HG02678 (cell line): ENCODE data around the gene GIGYF2.

Experiments used
- ATAC-seq: cut with Tn5 transposase; IDR thresholded peaks from one replicate; pipeline ENCODE4 v1.9.1; 2021; ENCODE audit warnings: mild to moderate bottlenecking, moderate library complexity; ENCODE audit not compliant: unreplicated experiment

The GIGYF2 gene

DNA sequence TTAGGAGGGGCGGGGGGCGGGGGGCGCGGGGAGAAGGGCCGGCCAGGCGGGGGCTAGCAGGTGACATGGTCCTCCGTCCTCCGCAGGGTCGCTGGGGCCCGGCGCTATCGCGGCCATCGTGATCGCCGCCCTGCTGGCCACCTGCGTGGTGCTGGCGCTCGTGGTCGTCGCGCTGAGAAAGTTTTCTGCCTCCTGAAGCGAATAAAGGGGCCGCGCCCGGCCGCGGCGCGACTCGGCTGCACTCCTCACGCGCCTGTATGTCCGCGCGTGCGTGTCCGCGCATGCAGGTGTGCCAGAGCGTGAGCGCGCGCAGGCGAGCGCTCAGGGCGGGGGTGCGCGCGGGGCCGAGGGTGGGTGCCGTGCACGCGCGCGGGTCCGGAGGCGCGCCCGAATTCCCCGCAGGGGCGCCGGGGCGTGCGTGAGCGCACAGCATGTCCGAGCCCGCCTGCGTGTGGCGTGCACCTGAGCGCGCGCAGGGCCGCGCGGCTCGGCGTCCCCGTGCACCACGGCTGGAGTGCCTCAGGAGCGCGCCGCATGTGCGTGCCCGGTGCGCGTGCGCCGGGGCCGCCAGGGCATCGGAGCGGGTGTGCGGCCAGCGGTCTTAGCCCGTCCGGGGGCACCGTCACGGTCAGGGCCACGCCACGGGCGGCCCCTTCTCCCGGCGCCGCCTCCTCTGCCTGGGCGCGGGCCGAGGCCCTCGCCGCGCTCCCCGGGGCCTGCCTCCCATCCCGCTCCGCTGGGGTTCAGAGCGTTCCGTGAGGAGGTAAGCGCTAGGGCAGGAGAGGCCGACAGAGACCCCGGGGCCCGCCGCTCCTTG lies 179.2 kb downstream of the GIGYF2 start:
- peak; percentile 41 for ATAC-seq

DNA sequence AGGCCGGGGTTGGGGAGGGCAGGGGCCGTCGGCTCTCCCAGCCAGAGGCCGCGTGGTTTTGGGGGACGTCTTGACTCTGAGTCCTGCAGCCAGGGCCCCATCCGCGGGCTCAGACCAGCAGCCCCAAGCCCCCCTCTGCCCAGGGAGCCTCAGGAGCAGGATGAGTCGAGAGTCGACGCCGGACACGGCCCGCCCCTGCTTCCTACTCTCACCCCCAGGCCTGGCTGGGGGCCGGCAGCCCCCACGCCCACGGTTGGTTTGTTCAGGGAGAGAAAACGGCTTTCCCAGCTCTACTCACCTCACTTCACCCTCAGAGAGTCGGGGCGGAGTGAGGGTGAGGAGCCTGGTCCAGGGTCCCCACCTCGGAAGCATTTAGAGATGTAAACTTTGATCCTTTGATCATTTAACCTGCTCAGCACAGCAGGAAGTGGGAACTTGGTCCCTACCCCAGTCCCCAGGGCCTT lies 179.9 kb downstream of the GIGYF2 start:
- ATAC-seq: no peak

DNA sequence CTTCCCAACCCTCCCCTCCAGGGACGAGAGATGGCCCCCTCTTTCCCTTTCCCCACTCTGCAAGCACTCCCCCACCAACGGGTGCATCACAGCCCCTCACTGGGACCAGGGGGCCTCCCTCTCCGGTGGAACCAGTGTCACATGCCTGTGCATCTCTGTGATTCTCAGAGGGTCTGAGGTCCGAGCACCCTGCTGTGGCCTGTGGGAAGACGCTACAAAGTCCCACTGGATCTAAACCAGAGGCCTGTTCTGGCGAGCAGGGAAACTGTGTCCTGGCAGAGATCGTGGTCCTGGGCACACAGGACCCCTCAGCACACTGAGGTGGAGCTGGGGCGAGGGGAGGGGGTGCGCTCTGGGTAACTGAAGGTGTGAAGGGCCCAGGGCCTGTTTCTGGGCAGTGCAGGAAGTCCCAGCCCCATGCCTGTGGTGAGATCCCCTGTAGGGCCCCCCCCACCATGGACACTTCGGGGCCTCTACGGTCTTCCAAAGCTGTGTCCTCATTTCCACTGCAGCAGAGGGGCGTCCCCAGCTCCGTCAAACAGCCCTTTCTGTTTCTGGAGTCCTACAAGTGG lies 180.9 kb downstream of the GIGYF2 start:
- ATAC-seq: no peak

DNA sequence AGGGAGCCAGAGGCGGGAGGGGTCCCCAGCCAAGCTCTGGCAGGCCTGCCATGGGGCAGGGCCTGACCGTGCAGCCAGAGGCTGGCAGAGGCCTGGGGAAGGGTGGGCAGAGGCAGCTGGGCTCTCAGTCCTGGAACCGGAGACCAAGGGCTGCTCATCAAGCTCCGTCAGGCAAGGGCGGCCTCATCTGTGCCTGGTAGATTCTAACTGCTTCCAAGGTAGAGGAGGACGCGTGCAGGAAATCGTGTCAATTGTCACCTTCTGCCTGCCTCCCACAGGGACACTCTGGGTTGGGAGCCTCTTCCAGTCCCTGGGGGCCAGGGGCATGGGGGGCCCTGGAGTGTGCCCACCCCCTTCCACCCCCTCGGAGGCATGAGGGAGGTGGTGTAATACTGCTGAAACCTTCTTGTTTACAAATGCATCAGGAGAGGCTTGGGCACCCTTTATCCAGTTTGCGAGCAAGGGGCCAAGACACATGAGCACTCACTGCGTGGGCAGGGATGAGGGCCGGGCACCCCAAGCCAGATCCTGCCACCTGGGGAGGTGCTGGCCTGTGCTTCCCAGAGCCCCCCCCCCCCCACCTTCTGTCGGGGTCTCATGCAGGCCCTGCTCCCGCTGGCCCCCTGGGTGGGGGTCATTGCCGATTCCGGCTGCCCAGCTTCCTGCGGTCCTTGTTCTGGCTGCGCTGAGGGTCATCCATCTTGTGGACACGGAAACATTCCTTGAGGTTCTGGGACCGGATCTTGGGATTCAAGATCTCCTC lies 181.9 kb downstream of the GIGYF2 start:
- no peak for ATAC-seq

DNA sequence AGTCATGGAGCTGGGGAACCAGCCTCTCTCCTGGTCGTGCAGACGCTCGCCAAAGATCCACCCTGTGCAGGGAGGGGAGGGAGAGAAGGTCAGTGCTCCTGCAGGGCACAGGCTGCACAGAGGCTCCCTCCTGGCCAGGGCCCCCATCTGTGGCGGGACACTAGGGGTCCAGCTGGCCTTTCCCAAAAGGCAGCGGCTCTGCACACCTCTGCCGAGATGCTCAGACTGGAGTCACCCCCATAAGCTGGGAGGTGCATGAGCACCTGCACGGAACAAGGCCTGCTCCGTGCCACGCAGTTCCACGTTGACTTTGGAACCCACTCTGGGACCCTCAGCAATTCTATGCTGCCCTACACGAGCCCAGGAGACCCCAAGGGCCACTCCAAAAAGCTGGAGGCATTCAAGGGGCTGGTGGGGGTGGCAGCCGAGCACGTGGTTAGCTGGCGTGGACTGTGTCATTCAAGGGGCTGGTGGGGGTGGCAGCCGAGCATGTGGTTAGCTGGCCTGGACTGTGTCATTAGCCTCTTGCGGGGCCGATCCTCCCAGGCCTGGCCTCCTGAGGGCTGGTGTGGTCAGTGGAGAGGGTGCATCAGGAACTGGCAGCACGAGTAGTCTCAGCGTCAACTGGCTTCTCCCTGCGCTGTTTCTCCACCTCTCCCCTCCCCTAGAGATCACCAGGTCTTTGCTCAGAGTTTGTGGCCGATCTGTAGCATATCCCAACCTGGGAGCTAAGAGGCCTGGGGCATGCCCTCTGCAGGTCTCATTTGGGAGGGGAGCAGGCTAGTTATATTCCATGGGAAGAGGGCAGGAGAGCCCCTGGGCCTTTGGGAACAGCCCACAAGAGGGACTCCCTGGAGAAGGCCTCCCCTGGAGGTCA lies 182.7 kb downstream of the GIGYF2 start:
- ATAC-seq: no peak

DNA sequence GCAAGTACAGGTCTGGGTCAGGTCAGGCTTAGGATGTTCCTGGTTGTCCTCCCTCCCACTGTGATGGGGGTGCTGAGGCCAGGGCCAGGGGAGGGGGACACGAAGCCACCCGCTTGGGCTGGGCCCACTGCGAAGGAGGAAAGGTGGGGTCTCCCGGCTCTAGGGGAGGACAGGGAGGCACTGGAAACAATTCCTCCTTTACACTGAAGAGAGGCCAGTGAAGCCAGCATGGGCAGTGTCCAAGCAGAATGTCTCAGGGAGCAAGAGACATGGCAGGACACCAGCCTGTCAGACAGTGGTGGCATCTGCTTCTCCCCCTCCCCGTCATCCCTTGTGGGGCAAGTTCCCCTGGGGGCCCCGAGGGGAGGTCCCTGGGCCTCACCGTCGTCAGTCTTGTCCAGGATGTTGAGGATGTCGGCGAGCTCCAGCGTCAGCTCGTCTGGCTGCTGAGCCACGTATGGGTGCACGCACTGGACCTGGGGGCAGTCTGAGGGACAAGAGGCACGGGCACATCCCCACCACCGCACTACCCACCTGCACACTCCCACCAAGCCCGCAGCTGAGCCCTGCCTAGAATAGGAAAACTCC lies 183.7 kb downstream of the GIGYF2 start:
- no peak for ATAC-seq

DNA sequence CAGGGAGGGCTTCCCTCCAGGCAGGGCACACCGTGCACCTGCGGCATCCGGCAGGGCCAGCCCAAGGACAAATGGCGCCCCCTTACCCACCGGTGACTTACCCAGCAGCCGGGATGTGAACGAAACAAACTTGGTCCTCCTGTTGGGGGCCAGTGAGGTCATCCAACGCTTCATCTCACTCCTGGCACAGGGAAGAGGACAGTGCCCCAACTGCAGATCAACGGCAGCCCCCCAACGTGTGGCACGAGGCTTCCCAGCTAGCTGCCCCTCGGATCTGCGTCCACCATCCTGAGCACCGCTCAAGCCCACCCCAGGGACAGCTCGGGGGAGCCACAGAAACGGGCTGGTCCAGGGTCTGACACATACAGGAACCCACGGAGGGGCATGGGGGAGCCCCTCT lies 185.0 kb downstream of the GIGYF2 start:
- ATAC-seq: no peak

DNA sequence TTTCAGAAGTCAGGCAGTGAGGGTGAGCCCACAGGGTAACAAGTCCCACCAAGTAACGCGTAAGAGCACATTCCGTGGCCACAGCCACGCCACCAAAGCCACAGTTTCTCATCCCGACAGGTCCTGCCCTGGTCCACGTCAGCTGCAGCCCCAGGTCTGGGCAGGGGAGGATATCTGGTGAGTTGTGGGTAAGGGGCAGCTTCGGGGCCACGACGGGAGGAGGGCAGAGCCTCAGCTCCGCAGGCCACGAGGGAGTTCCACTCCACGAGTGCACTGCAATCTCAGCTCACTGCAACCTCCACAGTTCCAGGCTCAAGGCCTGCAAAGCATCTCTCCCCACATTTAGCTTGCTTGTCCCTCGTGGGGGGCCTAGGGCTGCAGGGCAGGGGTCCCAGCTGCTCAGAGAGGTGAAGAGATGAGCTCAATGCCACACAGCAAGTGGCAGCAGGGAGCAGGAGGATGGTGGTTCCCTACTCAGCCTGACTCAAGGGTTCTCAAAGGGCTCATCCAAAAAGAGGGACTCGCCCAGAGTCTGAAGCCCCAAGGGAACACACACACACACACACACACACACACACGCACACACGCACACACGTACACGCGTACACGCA lies 185.5 kb downstream of the GIGYF2 start:
- no peak for ATAC-seq

DNA sequence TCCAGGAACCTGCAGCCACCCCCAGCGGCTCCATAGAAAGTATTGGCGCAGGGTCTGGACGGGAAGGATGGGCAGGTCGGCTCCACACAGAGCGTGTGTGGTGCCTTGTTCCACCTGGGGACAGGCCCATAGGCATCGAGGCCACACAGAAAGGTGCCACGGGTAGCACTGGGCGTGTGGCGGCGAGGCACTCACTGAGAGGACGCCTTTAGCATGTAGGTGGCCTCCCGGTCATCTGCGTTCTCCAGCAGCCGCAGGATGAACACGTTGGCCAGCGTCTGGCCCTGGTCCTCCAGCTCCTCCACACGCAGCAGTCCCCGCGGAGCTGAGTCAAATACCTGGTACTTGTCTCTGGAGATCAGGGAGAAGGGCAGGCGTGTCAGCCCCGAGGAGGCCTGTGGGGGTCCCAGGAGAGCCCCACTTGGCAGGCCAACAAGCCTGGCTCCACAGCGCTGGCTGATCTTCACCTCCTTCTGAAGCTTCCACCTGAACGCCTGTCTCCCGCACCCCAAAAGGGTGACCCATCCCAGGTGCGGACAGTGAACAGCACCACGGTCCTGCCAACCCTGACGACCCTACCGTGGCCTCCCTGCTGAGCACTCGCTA lies 186.1 kb downstream of the GIGYF2 start:
- ATAC-seq: no peak

DNA sequence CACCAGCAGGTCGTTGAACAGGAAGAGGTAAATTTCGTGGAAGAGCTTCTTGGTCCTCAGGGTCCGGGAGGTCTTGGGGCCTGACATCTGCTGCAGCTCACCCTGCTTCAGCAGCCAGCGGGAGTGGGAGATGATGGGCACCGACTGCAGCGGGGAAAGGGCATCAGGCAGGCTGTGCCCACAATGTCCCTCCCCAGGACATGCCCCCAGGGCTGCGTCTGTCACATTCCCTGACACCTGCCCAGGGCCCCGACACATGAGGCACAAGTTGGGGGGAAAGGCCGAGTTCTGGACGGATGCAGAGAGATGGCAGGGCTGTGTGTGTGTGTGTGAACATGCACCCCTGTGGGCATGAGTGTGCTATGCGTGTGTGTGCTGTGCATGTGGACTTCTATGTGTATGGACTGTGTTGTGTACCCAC lies 186.9 kb downstream of the GIGYF2 start:
- ATAC-seq: no peak

DNA sequence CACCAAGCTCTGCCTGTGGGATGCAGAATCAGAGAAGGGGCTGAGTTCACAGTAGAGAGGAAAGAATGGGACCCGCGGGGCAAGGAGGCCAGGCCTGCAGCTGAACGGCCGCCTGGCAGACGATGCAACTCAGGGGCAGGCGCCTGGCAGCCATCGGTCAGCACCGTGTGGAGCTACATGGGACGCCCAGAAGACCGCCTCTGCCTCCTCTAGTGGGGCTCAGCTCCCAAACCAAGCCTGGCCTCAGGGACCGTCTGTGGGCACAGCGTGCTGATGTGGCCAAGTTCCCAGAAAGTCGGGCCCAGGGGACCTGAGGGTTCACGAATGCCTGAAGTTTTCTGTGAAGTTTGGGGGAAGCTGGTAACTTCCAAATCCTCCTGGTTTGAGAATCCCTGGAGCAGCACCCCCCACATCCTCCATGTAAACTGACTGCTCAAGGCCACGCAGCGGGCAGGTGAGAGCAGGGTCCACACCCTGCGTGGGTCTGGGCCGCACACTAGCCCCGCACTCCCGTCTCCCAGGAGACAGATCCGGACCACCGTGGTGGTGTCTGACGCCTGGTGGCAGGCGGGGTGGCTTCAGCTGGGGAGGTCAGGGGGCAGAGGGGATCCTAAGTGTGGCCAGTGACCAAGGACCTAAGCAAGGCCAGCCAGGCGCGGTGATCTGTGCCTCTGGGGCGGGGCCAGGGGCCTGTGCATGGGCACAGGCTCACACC lies 187.6 kb downstream of the GIGYF2 start:
- no peak for ATAC-seq

DNA sequence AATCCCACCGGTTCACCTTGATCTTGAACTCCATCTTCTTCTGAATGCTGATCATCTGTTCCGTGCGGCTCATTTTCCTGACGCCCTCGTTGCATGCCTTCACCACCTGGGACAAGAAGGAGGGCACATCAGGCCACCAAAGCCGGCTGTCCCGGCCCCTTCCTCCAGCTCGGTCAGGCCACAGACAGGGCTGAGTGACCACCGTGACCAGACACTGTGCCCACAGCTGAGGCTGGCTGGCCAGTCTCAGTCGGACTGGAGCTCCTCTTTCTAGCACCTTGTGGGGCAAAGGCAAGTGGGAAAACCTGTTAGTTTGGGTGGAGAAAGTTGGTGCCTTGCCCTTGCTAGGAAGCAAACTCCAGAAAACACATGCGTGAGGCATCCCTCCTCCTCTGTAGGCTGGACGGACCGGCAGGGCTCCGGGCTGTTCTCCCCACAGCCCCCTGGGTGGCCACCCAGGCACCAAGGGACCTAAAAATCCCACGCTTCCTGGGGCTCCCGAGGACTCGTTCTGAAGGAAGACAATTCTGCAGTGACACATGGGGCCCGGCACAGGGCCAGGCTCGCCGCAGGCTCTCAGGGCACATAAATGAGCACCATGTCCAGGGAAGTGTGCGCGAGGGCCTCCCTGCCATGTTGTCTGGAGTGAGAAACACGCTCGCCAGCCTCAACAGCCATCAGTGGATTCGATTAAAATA lies 188.3 kb downstream of the GIGYF2 start:
- no peak for ATAC-seq

DNA sequence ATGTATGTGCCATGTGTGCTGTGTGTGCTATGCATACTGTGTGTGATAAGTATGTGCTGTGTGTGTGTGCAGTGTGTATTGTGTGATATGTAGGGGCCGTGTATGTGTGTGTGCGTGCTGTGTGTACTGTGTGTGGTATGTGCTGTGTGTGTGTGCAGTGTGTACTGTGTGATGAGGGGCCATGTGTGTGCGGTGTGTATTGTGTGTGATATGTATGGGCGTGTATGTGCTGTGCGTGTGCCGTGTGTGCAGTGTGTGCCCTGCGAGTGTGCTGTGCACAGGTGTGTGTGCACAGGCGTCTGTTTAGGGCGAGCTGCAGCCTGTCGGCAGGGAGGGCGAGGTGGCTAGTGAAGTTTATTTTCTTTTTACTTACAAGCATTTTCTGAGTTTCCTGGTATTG lies 189.0 kb downstream of the GIGYF2 start:
- no peak for ATAC-seq

DNA sequence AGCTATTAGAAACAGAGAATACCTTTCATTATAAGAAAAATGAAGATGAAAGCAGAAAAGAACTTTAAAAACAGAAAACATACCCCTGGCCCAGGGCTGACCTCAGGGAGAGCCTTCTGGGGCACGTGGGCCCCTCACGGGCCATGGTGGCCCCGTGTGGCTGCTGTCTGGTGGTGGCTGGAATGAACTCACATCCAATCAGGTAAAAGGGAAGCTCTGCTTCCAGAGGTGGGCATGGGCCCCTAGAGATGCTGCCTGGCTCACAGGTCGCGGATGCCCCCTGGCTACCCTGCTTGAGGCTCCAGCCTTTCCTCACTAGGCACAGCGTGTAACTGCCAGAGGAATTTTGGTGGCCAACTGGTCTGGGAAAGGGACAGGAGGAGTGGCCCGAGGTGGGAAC lies 189.5 kb downstream of the GIGYF2 start:
- ATAC-seq: no peak

DNA sequence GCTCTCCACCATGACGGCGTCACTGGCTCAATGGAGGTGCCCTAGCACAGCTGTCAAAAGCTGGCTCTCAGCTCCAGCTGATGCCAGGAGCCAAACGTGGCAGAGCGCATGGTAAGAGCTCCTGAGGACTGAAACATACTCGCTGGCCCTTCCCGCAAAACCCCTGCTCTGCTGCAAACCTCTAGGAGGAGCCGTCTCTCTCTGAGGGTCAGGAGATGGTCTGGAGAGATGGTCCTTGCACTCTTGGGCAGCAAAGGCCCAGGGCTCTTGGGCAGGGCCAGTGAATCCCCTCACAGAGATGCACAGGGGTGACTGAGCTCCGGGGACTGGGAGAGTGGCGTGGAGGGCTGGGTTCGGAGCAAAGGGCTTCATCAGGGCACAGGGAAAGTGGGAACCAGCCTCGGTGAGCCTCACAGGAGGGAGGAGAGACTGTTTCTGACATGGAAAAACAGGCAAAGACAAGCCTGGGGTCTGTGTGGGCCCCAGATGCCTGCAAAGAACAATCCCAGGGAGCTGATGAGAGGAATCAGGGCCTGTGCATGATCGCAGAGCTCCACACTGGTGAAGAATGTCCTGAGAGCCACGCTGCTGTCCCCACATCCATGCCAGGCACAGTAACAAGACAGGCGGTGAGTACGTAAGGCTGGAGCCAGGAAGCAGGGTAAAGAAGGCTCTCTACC lies 190.2 kb downstream of the GIGYF2 start:
- ATAC-seq: no peak

DNA sequence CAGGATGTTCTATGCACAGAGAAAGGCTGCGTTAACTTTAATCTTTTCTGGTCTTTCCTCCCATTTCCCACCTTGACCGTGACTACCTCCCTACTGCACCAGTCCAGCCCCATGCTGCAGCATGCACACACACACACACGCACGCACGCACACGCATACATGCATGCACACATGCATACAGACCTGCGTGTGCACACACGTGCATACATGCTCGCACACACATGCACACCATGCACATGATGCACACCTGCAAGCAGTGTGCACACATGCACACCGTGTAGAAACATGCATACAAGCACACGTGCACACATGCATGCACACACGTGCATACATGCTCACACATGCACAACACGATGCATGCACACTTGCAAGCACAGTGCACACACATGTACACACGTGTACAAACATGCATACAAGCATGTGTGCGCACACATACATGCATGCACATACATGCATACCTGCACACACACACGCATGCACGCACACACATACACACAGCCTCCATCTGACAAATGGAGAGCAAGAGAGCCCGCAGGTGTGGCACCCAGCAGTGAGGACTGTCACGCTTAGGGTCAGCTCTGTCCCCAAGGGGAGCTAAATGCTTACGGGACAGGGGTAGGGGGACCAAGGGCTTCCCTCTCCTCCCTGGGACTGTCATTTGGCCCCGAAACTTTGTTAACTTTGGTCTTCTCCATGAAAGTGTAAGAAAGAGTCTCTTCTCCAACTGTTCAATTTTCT lies 191.1 kb downstream of the GIGYF2 start:
- ATAC-seq: no peak

DNA sequence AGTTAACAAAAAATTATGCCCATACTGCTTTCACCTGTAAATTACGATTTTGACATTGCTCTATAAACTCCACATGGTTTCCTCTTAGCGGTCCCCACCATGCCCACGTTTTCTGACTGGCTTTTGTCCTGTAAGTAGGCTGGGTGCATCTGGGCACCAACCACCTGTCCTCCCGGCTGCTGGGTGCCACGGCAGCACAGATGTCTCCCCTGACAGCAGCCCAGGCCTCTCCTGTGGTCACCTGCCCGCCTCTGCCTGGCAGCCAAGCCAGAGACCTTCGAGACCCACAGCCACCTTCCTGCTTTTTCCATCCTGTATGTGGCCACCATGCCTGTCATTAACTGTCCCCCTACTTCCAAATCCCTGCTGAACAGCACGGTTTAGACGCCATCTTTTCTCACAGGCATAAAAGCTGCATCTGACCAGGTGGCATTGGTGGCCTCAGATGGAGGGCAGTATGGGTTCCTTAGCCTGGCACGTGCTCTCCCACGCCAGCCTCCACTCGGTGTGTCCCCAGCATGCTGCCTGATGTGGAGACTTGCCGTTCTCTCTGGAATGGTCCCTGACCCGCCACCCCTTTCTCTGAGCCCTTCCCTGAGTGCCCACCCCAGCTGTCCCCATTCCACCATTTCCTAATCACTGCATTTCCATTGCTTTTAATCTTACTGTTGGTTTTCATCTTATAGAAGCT lies 191.9 kb downstream of the GIGYF2 start:
- no peak for ATAC-seq
